SU-DHL-6 (cell line): ENCODE measurements around the gene SPATA32.

ENCODE experiments used
- H2AFZ ChIP-seq: fragments of 200-600 bp; sonication (generic); 2 replicates; pipeline ENCODE4 v1.6.1; 2014; ENCODE audit warnings: low read depth, mild to moderate bottlenecking, moderate library complexity, mixed read lengths, antibody characterized with exemption, low read length; ENCODE audit not compliant: severe bottlenecking
- H3F3A ChIP-seq: fragments of 200-600 bp; shearing (Covaris generic); 2 replicates; pipeline ENCODE4 v1.6.0; 2016; ENCODE audit warnings: antibody characterized with exemption, mild to moderate bottlenecking; ENCODE audit not compliant: insufficient read depth
- H3K27ac ChIP-seq: fragments of 200-600 bp; sonication (generic); 2 replicates; pipeline ENCODE4 v1.5.1; 2016; ENCODE audit warnings: low read depth, mild to moderate bottlenecking, low read length, moderate library complexity, mixed read lengths
- H3K27me3 ChIP-seq: fragments of 200-600 bp; sonication (generic), shearing (Covaris generic); 2 replicates; pipeline ENCODE4 v1.6.0; 2014; ENCODE audit warnings: mild to moderate bottlenecking, low read length
- H3K36me3 ChIP-seq: fragments of 200-600 bp; sonication (generic); 2 replicates; pipeline ENCODE4 v1.6.1; 2014; ENCODE audit warnings: mild to moderate bottlenecking, low read length, mixed read lengths
- H3K4me2 ChIP-seq: fragments of 300-600, 200-600 bp; shearing (Covaris generic), sonication (generic); 2 replicates; pipeline ENCODE4 v1.6.0; 2014; ENCODE audit warnings: low read length, low read depth, mild to moderate bottlenecking; ENCODE audit not compliant: poor library complexity, severe bottlenecking
- H3K4me3 ChIP-seq: fragments of 200-600 bp; sonication (generic); 2 replicates; pipeline ENCODE4 v1.5.1; 2014; ENCODE audit warnings: antibody characterized with exemption, low read length, mild to moderate bottlenecking, mixed read lengths; ENCODE audit not compliant: insufficient read depth, poor library complexity, severe bottlenecking
- H3K79me2 ChIP-seq: fragments of 200-600 bp; sonication (generic); 2 replicates; pipeline ENCODE4 v1.6.1; 2014; ENCODE audit warnings: mild to moderate bottlenecking, low read length, moderate library complexity; ENCODE audit not compliant: insufficient read depth
- H3K9ac ChIP-seq: fragments of 200-600 bp; sonication (generic); 2 replicates; pipeline ENCODE4 v1.7.0; 2014; ENCODE audit warnings: mild to moderate bottlenecking, low read length
- H3K9me2 ChIP-seq: fragments of 200-600 bp; sonication (generic); replicated peaks from 2 replicates; pipeline ENCODE4 v1.6.1; 2014; ENCODE audit warnings: low read length; ENCODE audit not compliant: insufficient read depth
- H3K9me3 ChIP-seq: fragments of 200-600 bp; sonication (generic); 2 replicates; pipeline ENCODE4 v1.6.1; 2014; ENCODE audit warnings: low read length, mixed read lengths; ENCODE audit not compliant: insufficient read depth
- H4K20me1 ChIP-seq: fragments of 200-600 bp; sonication (generic); 2 replicates; pipeline ENCODE4 v1.6.1; 2014; ENCODE audit warnings: low read depth, mild to moderate bottlenecking, antibody characterized with exemption, low read length, moderate library complexity, mixed read lengths
- EZH2phosphoT487 ChIP-seq: fragments of 200-600 bp; sonication (generic), shearing (Covaris generic); conservative IDR thresholded peaks from 2 replicates; pipeline ENCODE4 v1.6.1; 2018; ENCODE audit warnings: mild to moderate bottlenecking, antibody characterized with exemption, low read length, moderate library complexity, mixed read lengths
- TF ChIP-seq, protein P1 (sequence below): fragments of 200-600 bp; sonication (generic); IDR thresholded peaks from one replicate; pipeline ENCODE4 v1.5.1; 2017; ENCODE audit warnings: antibody characterized with exemption, mild to moderate bottlenecking, low read length, moderate library complexity; ENCODE audit not compliant: insufficient read depth, poor library complexity, severe bottlenecking

The SPATA32 gene

DNA sequence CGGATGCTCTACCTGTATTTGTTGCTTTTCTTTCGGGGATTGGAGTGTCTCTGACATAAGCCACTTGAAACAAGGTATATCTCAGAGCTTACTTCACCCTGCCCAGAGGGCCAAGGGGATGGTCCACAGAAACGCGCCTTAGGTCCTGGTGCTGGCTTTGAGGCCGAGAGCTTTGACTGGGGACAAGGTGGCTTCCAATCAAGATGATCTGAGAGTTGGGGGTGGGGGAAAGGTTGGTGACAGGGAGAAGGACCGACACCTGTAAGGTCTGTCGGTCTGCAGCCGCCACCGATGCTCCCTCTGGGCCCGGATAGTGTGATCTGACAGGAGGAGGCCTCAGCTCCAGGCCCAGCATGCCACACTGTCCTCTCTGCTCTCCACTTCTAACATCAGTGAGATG lies 21.8 kb upstream of the SPATA32 start:
- Histone ChIP-seq H3K27ac (no peak overlapping the region), H3K9me2 (no peaks in the 10 kb centered on the region), H3K9me3 (no peaks in the 10 kb centered on the region), H3K36me3 (no peaks in the 10 kb centered on the region), H2AFZ (no peak overlapping the region), H3K4me2 (no peak overlapping the region), H4K20me1 (no peaks in the 10 kb centered on the region), H3F3A (no peaks in the 10 kb centered on the region), H3K9ac (no peak overlapping the region), H3K4me3 (no peak overlapping the region), H3K79me2 (no peaks in the 10 kb centered on the region), H3K27me3 (no peaks in the 10 kb centered on the region)
- TF ChIP-seq EZH2phosphoT487, result no peak
- TF ChIP-seq, protein P1, sequence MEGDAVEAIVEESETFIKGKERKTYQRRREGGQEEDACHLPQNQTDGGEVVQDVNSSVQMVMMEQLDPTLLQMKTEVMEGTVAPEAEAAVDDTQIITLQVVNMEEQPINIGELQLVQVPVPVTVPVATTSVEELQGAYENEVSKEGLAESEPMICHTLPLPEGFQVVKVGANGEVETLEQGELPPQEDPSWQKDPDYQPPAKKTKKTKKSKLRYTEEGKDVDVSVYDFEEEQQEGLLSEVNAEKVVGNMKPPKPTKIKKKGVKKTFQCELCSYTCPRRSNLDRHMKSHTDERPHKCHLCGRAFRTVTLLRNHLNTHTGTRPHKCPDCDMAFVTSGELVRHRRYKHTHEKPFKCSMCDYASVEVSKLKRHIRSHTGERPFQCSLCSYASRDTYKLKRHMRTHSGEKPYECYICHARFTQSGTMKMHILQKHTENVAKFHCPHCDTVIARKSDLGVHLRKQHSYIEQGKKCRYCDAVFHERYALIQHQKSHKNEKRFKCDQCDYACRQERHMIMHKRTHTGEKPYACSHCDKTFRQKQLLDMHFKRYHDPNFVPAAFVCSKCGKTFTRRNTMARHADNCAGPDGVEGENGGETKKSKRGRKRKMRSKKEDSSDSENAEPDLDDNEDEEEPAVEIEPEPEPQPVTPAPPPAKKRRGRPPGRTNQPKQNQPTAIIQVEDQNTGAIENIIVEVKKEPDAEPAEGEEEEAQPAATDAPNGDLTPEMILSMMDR, result no peak

DNA sequence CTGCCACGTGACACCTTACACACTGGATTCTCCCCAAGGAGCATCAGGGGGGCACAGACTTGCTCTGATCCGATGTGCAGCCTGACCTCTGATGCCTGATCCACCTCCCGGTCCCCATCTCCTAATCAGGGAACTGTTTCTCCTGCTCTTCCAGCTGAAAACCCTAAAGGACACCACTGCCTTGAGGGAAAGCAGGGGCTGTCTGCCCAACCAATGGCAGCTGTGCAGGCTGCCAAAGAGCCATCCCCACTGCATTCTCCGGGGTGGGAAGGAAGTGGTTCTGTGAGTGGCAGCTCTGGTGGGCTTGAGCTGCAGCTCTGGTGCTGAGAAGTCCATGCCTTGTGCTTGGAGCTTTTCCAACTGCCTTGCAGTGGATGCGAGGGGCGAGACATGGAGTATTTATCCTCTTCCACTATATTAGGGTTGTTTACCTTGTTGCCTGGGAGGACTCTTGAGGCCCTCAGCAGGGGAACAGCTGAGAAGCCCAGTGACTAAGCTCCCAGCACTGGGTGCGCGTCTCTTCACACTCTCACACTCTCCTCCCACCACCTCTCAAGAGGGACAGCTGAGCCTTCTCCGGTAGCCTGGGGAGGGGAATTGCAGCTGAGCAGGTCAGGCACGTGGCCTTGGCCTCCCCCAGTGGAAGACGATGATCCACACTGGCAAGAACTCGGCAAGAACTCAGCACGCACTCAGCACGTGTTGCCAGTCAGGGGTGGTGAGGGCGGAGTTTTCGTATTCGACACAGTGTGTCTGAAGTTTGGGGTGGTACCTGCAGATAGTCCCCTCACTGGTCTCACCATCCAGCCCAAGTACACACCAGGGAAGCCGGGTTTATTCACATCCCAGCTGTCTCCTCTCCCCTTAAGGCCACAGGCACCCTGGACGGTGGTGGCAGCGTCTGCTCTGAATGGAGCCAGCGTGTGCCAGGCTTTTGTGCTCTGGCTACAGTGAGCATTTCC lies 21.1 kb upstream of the SPATA32 start:
- H3K79me2 ChIP-seq, result no peaks in the 10 kb centered on the region
- H4K20me1 ChIP-seq, result no peaks in the 10 kb centered on the region
- no peak overlapping the region for H3K4me2 ChIP-seq
- no peaks in the 10 kb centered on the region for H3K27me3 ChIP-seq
- peaks cover 5% of the 10 kb centered on the region; the same call in 1 of the 2 replicates for H3F3A ChIP-seq
- H3K36me3 ChIP-seq, result no peaks in the 10 kb centered on the region
- no peak overlapping the region for H3K27ac ChIP-seq
- H3K9me2 ChIP-seq, result no peaks in the 10 kb centered on the region
- H3K4me3 ChIP-seq, result no peak overlapping the region
- no peak overlapping the region for H2AFZ ChIP-seq
- no peak for TF ChIP-seq EZH2phosphoT487
- TF ChIP-seq, protein P1, result no peak
- H3K9me3 ChIP-seq, result no peaks in the 10 kb centered on the region
- H3K9ac ChIP-seq, result no peak overlapping the region

DNA sequence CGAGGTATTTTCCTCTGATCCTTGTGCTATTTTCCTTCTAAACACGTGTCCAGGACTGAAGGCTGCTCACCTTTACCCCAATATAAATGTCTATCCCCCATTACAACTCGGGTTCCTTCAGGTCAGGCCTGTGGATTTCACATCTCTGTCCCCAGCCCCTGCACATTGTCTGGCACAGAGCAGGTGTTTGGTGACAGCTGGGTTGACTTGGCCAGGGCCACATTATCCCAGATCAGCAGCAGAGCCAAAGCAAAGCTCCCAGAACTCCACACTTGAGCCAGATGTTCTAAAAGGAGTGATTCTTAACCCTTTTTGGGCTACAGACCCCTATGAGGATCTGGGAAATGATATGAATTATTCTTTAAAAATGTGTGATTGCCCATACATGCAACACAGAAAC lies 18.0 kb upstream of the SPATA32 start:
- Histone ChIP-seq H3K27ac (no peak overlapping the region), H3F3A (peaks cover 9% of the 10 kb centered on the region), H3K9me2 (no peaks in the 10 kb centered on the region), H3K4me3 (no peak overlapping the region), H3K9me3 (no peaks in the 10 kb centered on the region), H3K27me3 (no peaks in the 10 kb centered on the region), H3K4me2 (no peak overlapping the region), H3K36me3 (no peaks in the 10 kb centered on the region), H4K20me1 (no peaks in the 10 kb centered on the region), H3K79me2 (no peaks in the 10 kb centered on the region), H3K9ac (no peak overlapping the region), H2AFZ (no peak overlapping the region)
- no peak for TF ChIP-seq EZH2phosphoT487
- TF ChIP-seq, protein P1, result no peak
